Measurements from ENCODE around the gene ANAPC4. TPM values are rescaled to one million over a fixed set of nuclear protein-coding genes. Genes with fewer than 3 reads are reported as not detected.

The ANAPC4 gene
- polyA plus RNA-seq, 1 donor (not counting 4 experiments of a cell fraction or from before 2014, with no cell fraction given): 26.9 TPM

GRCh38 chr4:25449688-25450087, 72.6 kb downstream of the ANAPC4 start:
- H3K36me3 ChIP-seq (ENCODE audit: control insufficient read depth in 2 of 2, extremely low read depth in 1 of 2, insufficient read depth in 2 of 2, low read length in 2 of 2): no peaks in the 10 kb centered on the region
- no peaks in the 10 kb centered on the region for H3K27me3 ChIP-seq (ENCODE audit: control insufficient read depth, extremely low read depth, insufficient read depth, low read length)
- peak overlapping the region; percentile 59 for H3K27ac ChIP-seq (ENCODE audit: control insufficient read depth, insufficient read depth, low read length)
- H3K4me3 ChIP-seq (ENCODE audit: control insufficient read depth in 2 of 3, extremely low read depth in 1 of 3, insufficient read depth in 2 of 3, low read depth in 1 of 3, low read length in 3 of 3): no peak overlapping the region
- no peak for FAIRE-seq
- dilution Hi-C loops (cut with MboI; ENCODE audit: extremely low pct_ligation_motif_present, low sequenced_read_pairs): loop anchor here (25.0 kb wide), 1 partner anchor 313 kb away; no protein-coding TSS in a partner anchor
- no peaks in the 10 kb centered on the region for H3K9me1 ChIP-seq (ENCODE audit: control insufficient read depth, extremely low read depth, insufficient read depth, low read length)
- no peaks in the 10 kb centered on the region for H3K9me3 ChIP-seq (ENCODE audit: control insufficient read depth, low read depth, low read length)
- peaks cover 20% of the 10 kb centered on the region for H3K4me1 ChIP-seq (ENCODE audit: control insufficient read depth, extremely low read depth, insufficient read depth, low read length)
- TF ChIP-seq CTCF (optimal IDR thresholded peaks at IDR 0.05 in 1 of 3, IDR thresholded peaks at IDR 0.05 in 1 of 3, conservative IDR thresholded peaks at IDR 0.05 in 1 of 3; ENCODE audit: extremely low read depth in 1 of 3, insufficient read depth in 2 of 3, low read length in 3 of 3): no peak
- no peak for TF ChIP-seq EZH2 (IDR thresholded peaks at IDR 0.05; ENCODE audit: low read length)
- no peaks in the 10 kb centered on the region for H4K20me1 ChIP-seq (ENCODE audit: control insufficient read depth, extremely low read depth, insufficient read depth, low read length)
- no peak overlapping the region for H3K4me2 ChIP-seq (ENCODE audit: control insufficient read depth, extremely low read depth, insufficient read depth, low read depth, low read length)
- DNase-seq (ENCODE audit: low read depth, low spot score): no peak
- no peak overlapping the region for H2AFZ ChIP-seq (ENCODE audit: control insufficient read depth, low read length)
- H3K79me2 ChIP-seq (ENCODE audit: control insufficient read depth, insufficient read depth, low read length): no peaks in the 10 kb centered on the region
- H3K9ac ChIP-seq (ENCODE audit: control insufficient read depth, extremely low read depth, insufficient read depth, low read length): no peak overlapping the region

- TF ChIP-seq CTCF (optimal IDR thresholded peaks at IDR 0.05 in 1 of 3, IDR thresholded peaks at IDR 0.05 in 1 of 3, conservative IDR thresholded peaks at IDR 0.05 in 1 of 3; ENCODE audit: extremely low read depth in 1 of 3, insufficient read depth in 2 of 3, low read length in 3 of 3): no peak
Measured at GRCh38 chr4:25450491-25450901, 73.4 kb downstream of the ANAPC4 start.

More at GRCh38 chr4:25450491-25450901, 73.4 kb downstream of the ANAPC4 start:
- Histone ChIP-seq H3K9me3 (ENCODE audit: control insufficient read depth, low read depth, low read length) (no peaks in the 10 kb centered on the region), H3K27ac (ENCODE audit: control insufficient read depth, insufficient read depth, low read length) (no peak overlapping the region), H3K4me3 (ENCODE audit: control insufficient read depth in 2 of 3, extremely low read depth in 1 of 3, insufficient read depth in 2 of 3, low read depth in 1 of 3, low read length in 3 of 3) (no peak overlapping the region), H2AFZ (ENCODE audit: control insufficient read depth, low read length) (no peak overlapping the region), H3K4me1 (ENCODE audit: control insufficient read depth, extremely low read depth, insufficient read depth, low read length) (peaks cover 20% of the 10 kb centered on the region), H4K20me1 (ENCODE audit: control insufficient read depth, extremely low read depth, insufficient read depth, low read length) (no peaks in the 10 kb centered on the region), H3K36me3 (ENCODE audit: control insufficient read depth in 2 of 2, extremely low read depth in 1 of 2, insufficient read depth in 2 of 2, low read length in 2 of 2) (no peaks in the 10 kb centered on the region), H3K79me2 (ENCODE audit: control insufficient read depth, insufficient read depth, low read length) (no peaks in the 10 kb centered on the region), H3K4me2 (ENCODE audit: control insufficient read depth, extremely low read depth, insufficient read depth, low read depth, low read length) (no peak overlapping the region), H3K27me3 (ENCODE audit: control insufficient read depth, extremely low read depth, insufficient read depth, low read length) (no peaks in the 10 kb centered on the region), H3K9me1 (ENCODE audit: control insufficient read depth, extremely low read depth, insufficient read depth, low read length) (no peaks in the 10 kb centered on the region), H3K9ac (ENCODE audit: control insufficient read depth, extremely low read depth, insufficient read depth, low read length) (no peak overlapping the region)
- dilution Hi-C loops (cut with MboI; ENCODE audit: extremely low pct_ligation_motif_present, low sequenced_read_pairs): no loop called here
- FAIRE-seq (no peak), DNase-seq (ENCODE audit: low read depth, low spot score) (no peak)

Measured in keratinocyte (primary cell).